Activated CD8-positive, alpha-beta T cell treated with anti-CD3 and anti-CD28 coated beads for 36 hours (primary cell): ENCODE data around the gene EN2. TPM values are rescaled to one million over a fixed set of nuclear protein-coding genes. Genes with fewer than 3 reads are reported as not detected.

Experiments
- ATAC-seq: fragments of 200-7000 bp; cut with Tn5 transposase; one replicate; pipeline ENCODE4 v1.10.0; 2021; ENCODE audit warnings: mild to moderate bottlenecking, moderate library complexity
- CTCF ChIA-PET: fragments of 350-600 bp; sonication (Branson Sonifier 250); formaldehyde crosslinking; loops from one replicate; lab custom pipeline; 2021; ENCODE audit warnings: antibody characterized with exemption; lab: Charles Lee
- POLR2A ChIA-PET: fragments of 350-600 bp; sonication (Branson Sonifier 250); formaldehyde crosslinking; loops from one replicate; lab custom pipeline; 2021; ENCODE audit warnings: antibody characterized with exemption; lab: Charles Lee
- DNase-seq: peaks from one replicate; pipeline ENCODE4 v3.0.0-alpha.2; 2020
- H3K27ac Mint-ChIP-seq: one replicate; pipeline ENCODE4 v1.8.0; 2021; ENCODE audit warnings: mild to moderate bottlenecking, mixed read lengths
- H3K27me3 Mint-ChIP-seq: one replicate; pipeline ENCODE4 v1.8.0; 2021; ENCODE audit warnings: mixed read lengths
- H3K36me3 Mint-ChIP-seq: one replicate; pipeline ENCODE4 v1.8.0; 2021; ENCODE audit warnings: low read depth, mixed read lengths
- H3K4me1 Mint-ChIP-seq: one replicate; pipeline ENCODE4 v1.8.0; 2021; ENCODE audit warnings: low read depth, mixed read lengths
- H3K4me3 Mint-ChIP-seq: one replicate; pipeline ENCODE4 v1.8.0; 2021; ENCODE audit warnings: mild to moderate bottlenecking, moderate library complexity, mixed read lengths
- H3K9me3 Mint-ChIP-seq: one replicate; pipeline ENCODE4 v1.8.0; 2021; ENCODE audit warnings: mixed read lengths
- intact Hi-C: fragments of 100-400 bp; cut with micrococcal nuclease; formaldehyde crosslinking; loops from one replicate; pipeline ENCODE4 v1.10.0; 2022
- total RNA-seq, 2 experiments: library from RNA; stranded (reverse); gene quantifications; one replicate each; pipeline ENCODE4 v1.2.3, GENCODE V29; 2021
- TF ChIP-seq, protein P1 (sequence below): fragments of 200-600 bp; IDR thresholded peaks from one replicate; pipeline ENCODE4 v1.8.0; 2022; ENCODE audit warnings: antibody characterized with exemption, mild to moderate bottlenecking

The EN2 gene
- total RNA-seq, 2 experiments from 2014 or later, result not detected

DNA sequence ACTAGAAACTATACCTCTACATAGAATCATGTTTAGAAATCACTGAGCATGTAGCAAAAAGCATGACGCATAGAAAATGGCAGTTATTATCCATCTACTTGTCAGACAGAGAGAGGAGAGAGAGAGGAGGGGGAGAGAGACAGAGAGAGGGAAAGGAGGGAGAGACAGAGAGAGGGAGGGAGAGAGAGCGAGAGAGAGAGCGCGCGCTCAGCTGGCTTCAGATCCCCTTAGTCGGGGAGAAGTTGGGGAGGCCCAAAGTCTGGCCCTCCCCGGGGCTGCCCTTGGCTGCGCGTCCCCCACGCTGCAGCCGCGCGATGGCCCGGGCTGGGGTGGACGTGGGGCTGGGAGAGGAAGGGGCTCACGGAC, 51.4 kb downstream of the EN2 start:
- TF ChIP-seq, protein P1, sequence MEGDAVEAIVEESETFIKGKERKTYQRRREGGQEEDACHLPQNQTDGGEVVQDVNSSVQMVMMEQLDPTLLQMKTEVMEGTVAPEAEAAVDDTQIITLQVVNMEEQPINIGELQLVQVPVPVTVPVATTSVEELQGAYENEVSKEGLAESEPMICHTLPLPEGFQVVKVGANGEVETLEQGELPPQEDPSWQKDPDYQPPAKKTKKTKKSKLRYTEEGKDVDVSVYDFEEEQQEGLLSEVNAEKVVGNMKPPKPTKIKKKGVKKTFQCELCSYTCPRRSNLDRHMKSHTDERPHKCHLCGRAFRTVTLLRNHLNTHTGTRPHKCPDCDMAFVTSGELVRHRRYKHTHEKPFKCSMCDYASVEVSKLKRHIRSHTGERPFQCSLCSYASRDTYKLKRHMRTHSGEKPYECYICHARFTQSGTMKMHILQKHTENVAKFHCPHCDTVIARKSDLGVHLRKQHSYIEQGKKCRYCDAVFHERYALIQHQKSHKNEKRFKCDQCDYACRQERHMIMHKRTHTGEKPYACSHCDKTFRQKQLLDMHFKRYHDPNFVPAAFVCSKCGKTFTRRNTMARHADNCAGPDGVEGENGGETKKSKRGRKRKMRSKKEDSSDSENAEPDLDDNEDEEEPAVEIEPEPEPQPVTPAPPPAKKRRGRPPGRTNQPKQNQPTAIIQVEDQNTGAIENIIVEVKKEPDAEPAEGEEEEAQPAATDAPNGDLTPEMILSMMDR, result no peak
- Mint-ChIP-seq H3K9me3 (no peaks in the 10 kb centered on the region), H3K4me3 (peak overlapping the region; percentile 21), H3K27me3 (peaks cover 74% of the 10 kb centered on the region), H3K36me3 (no peaks in the 10 kb centered on the region), H3K27ac (no peak overlapping the region), H3K4me1 (peaks cover 19% of the 10 kb centered on the region)
- ChIA-PET POLR2A (interaction anchor here (1.1 kb wide), 1 partner anchor 23 kb away, joined by 3 read pairs; no protein-coding TSS in a partner anchor), CTCF (interaction anchor here (1.0 kb wide), 1 partner anchor 130 kb away, joined by 4 read pairs; no protein-coding TSS in a partner anchor)
- no peak for ATAC-seq
- DNase-seq, result no peak
- intact Hi-C loops, result loop anchor here (2.0 to 10.0 kb wide), 5 partner anchors 42 to 1495 kb away; no protein-coding TSS in a partner anchor

GRCh38 chr7:155509725-155510551, 52.0 kb downstream of the EN2 start:
- H3K36me3 Mint-ChIP-seq, result no peaks in the 10 kb centered on the region
- DNase-seq, result no peak
- H3K27ac Mint-ChIP-seq, result no peak overlapping the region
- H3K9me3 Mint-ChIP-seq, result no peaks in the 10 kb centered on the region
- intact Hi-C loops, result loop anchor here (2.0 to 10.0 kb wide), 5 partner anchors 43 to 1495 kb away; no protein-coding TSS in a partner anchor
- H3K4me3 Mint-ChIP-seq, result peak overlapping the region; percentile 62
- peak; percentile 34 for ATAC-seq
- peaks cover 19% of the 10 kb centered on the region for H3K4me1 Mint-ChIP-seq
- TF ChIP-seq, protein P1, result no peak
- H3K27me3 Mint-ChIP-seq, result peaks cover 73% of the 10 kb centered on the region
- POLR2A ChIA-PET, result interaction anchor here (1.1 to 1.2 kb wide), 2 partner anchors 22 to 53 kb away, joined by 3 read pairs; no protein-coding TSS in a partner anchor
- CTCF ChIA-PET, result interaction anchor here (1.0 kb wide), 1 partner anchor 131 kb away, joined by 4 read pairs; no protein-coding TSS in a partner anchor

DNA sequence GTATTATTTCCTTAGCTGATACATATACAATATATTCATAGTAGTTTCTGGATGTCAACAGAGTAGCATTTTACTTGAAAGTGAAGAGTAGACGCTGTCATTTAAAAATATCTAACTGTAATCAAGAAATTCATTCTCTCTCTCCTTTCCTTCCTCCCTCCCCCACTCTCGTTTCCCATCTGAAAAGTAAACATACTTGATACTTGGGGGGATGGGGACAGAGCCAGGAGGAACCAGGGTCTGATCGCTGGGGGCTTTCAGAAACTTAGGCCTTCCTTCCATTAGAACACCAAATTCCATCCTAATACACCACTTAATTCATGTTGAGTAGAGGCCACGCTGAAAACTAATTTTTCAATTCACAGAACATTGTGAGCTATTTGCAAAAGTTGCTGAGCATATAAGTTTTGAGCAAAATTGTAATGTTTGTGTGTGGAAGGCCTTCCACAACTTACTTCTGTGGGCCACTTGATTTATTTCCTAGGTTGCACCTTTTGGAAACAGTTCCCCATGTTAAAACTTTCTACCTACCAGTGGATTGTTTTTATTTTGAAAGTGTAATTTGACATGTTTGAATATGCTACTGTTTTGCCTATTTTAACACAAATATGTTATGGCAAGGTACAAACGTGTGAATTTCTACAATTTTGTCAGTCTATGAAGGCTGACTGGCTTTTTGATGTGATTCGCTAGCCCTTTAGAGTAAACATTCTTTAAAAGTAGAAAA, 53.2 kb downstream of the EN2 start:
- H3K4me1 Mint-ChIP-seq, result peaks cover 18% of the 10 kb centered on the region
- H3K36me3 Mint-ChIP-seq, result no peaks in the 10 kb centered on the region
- ChIA-PET POLR2A (interaction anchor here (1.2 kb wide), 1 partner anchor 55 kb away, joined by 3 read pairs; no protein-coding TSS in a partner anchor), CTCF (interaction anchor here (1.9 kb wide), 1 partner anchor 11 kb away, joined by 8 read pairs; no protein-coding TSS in a partner anchor)
- no peak overlapping the region for H3K27ac Mint-ChIP-seq
- ATAC-seq, result no peak
- TF ChIP-seq, protein P1, result no peak
- H3K4me3 Mint-ChIP-seq, result no peak overlapping the region
- H3K27me3 Mint-ChIP-seq, result peaks cover 69% of the 10 kb centered on the region
- H3K9me3 Mint-ChIP-seq, result no peaks in the 10 kb centered on the region
- intact Hi-C loops, result no loop called here
- DNase-seq, result no peak

DNA sequence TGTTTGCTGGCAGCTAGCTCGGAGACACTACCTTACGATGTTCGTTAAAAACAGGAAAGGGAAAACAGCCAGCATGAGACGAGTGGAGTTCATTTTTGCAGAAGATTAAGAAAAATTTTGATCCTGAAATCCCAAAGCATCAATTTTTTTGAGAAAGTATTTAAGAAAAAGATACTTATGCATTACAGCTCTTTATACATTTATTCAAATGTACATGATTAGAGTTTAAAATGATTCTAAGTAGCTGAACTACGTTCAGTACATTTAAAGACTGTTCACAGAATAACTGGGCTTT, 53.7 kb downstream of the EN2 start:
- H3K27ac Mint-ChIP-seq, result no peak overlapping the region
- no peaks in the 10 kb centered on the region for H3K36me3 Mint-ChIP-seq
- no peak overlapping the region for H3K4me3 Mint-ChIP-seq
- no peaks in the 10 kb centered on the region for H3K9me3 Mint-ChIP-seq
- CTCF ChIA-PET, result interaction anchor here (1.9 kb wide), 1 partner anchor 12 kb away, joined by 8 read pairs; no protein-coding TSS in a partner anchor
- peaks cover 18% of the 10 kb centered on the region for H3K4me1 Mint-ChIP-seq
- intact Hi-C loops, result no loop called here
- POLR2A ChIA-PET, result no interaction called here
- TF ChIP-seq, protein P1, result no peak
- no peak for ATAC-seq
- no peak for DNase-seq
- H3K27me3 Mint-ChIP-seq, result peaks cover 68% of the 10 kb centered on the region
